ENCODE data around the gene SNX1.
"Not testable (repeated sequence)": the region's sequence is repeated elsewhere in the genome, so short reads cannot be mapped to it uniquely, and the experiment has no call there.

Gene SNX1

DNA sequence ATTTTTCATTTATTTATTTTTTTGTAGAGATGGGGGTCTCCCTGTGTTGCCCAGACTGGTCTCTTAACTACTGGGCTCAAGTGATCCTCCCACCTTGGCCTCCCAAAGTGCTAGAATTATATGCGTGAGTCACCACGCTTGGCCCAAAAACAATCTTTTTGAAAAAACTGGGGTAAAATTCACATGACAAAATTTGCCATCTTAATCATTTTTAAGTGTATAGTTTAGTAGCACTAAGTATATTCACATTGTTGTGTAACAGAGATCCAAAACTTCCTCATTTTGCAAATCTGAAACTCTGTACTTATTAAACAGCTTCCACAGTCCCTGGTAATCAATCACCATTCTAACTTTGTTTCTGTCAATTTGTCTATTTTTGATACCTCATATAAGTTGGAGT is 5.2 kb downstream of the SNX1 start:
- TF ChIP-seq, protein P1, sequence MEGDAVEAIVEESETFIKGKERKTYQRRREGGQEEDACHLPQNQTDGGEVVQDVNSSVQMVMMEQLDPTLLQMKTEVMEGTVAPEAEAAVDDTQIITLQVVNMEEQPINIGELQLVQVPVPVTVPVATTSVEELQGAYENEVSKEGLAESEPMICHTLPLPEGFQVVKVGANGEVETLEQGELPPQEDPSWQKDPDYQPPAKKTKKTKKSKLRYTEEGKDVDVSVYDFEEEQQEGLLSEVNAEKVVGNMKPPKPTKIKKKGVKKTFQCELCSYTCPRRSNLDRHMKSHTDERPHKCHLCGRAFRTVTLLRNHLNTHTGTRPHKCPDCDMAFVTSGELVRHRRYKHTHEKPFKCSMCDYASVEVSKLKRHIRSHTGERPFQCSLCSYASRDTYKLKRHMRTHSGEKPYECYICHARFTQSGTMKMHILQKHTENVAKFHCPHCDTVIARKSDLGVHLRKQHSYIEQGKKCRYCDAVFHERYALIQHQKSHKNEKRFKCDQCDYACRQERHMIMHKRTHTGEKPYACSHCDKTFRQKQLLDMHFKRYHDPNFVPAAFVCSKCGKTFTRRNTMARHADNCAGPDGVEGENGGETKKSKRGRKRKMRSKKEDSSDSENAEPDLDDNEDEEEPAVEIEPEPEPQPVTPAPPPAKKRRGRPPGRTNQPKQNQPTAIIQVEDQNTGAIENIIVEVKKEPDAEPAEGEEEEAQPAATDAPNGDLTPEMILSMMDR (conservative IDR thresholded peaks at IDR 0.05), result no peak
- H3K27ac ChIP-seq, result no peak overlapping the region

DNA sequence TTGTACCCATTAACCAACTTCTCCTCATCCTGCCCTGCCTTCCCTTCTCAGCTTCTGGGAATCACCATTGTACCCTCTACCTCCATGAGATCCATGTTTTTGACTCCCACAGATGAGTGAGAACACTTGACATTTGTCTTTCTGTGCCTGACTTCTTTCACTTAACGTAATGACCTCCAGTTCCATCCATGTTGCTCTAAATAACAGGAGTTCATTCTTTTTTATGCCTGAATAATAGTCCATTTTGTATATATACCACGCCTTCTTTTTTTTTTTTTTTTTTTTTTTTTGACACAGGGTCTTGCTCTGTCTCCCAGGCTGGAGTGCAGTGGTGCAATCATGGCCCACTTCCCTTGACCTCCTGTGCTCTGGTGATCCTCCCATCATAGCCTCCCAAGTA is 6.7 kb downstream of the SNX1 start:
- TF ChIP-seq, protein P1 (conservative IDR thresholded peaks at IDR 0.05), result no peak
- no peak overlapping the region for H3K27ac ChIP-seq

DNA sequence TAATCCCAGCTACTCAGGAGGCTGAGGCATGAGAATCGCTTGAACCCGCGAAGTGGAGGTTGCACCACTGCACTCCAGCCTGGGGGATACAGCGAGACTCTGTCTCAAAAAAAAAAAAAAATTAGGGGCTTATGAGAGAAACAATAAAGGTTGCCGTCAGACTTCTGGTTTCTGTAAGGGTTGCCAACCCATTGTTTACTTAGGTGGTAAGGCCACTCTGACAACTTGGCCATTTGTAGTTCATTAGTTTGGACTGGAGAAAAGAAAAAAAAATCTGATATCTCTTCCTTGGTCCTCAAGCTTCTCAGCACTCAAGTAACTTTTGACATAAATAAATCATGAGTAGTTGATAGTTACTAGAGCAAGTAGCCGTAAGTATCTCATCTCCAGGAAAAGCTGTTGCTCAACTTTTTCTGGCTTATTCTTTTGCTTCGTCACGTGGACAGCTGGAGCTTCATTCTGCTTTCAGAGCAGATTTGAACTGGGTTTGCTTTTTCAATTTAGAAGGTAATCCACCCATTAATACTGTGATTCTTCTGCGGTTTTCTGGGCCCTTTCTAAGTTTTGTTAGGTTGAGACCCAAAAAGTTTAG is 9.4 kb downstream of the SNX1 start:
- no peak overlapping the region for H3K27ac ChIP-seq

DNA sequence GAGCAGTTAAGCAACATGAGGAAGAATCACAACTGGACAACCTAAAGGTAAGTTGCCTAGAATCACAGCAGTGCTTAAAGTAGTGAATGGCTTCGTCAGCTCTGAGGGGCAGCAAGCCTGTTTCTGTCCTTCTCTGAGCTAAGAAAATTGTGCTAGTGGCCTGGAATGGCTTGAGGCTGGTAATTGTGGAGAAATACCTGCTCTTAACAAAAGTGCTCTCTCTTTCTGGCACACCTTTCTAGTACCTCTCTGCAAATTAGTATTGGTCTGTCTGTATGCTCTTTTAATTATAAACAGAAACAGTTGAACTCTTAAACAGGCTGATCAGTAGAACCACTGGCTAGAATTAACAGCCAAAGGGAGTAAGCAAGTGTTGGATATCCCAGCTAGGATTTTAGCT is 11.6 kb downstream of the SNX1 start:
- H3K27ac ChIP-seq, result no peak overlapping the region
- TF ChIP-seq, protein P1 (conservative IDR thresholded peaks at IDR 0.05), result no peak

More for the DNA sequence above, 9.4 kb downstream of the SNX1 start:
- TF ChIP-seq, protein P1 (conservative IDR thresholded peaks at IDR 0.05), result no peak

DNA sequence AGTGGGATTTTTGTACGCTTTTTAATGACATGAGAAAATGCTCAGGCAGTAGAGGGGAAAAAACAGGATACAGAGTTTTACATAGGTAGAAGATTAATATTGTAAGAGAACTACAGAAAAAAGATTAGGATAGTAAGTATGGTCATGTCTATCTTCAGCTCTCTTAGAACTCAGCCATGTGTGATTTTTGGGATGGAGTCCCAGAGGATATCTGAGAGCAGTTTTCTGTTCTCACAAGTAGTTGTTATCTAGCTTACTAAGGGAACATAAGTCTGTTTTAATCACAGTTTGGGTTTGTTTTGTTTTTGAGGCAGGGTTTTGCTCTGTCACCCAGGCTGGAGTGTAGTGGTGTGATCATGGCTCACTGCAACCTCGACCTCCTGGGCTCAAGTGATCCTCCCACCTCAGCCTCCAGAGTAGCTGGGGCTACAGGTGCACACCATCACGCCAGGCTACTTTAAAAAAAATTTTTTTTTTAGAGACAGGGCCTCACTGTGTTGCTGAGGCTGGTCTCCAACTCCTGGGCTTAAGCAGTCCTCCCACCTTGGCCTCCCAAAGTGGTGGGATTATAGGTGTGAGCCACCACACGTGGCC is 14.4 kb downstream of the SNX1 start:
- not testable (repeated sequence) for H3K27ac ChIP-seq

DNA sequence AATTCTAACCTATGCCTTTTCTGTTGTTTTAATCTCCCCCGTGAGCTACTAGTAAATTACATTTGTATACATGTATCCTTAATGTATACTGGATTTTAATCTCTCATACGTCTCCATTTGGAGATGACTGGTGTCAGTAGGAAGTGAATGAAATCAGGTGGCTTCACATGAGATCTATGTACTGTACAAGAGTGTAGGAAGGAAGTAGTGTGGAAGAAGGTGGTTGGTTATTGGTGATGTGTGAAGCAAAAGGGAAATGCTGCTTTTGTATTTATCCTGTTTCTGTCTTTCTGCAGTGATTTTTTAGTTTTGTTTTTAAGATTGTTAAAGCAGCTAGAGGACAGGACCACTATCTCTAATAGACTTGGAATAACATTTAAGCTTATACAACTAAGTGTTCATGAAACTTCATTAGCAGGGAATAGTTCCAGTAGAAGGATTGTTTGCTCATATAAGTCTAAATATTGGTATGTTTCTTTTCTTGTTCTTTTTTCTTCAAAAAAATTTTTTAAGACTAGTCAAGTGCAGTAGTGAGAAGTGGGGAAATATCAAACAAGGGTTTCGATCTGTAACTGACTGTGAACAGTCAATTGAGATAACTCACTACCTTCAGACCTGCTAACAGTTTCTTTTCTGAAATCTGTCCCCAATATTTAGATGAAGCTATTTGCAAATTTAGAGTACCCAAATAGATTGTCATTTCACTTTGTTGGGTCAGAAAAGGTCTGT is 15.3 kb downstream of the SNX1 start:
- H3K27ac ChIP-seq, result no peak overlapping the region
- TF ChIP-seq, protein P1 (conservative IDR thresholded peaks at IDR 0.05), result no peak

DNA sequence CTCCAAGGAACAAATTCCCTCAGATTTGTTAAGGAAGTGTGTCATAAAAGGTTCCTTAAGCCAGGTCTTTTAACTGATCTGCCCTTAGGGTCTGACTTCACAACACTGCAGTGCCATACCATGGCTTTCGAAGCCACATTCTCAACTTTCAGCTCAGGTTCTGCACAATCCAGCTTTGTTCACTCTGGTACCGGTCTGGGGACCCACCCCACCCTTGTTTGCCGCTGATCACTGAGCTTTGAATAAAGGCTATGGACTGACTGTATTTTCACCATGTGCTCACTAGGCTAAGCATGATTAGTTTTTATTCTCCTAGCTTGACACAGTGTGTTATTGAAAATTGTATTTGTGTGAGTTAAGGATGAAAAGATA is 15.9 kb downstream of the SNX1 start:
- no peak overlapping the region for H3K27ac ChIP-seq
- TF ChIP-seq, protein P1 (conservative IDR thresholded peaks at IDR 0.05), result no peak
